ENCODE data around the gene WDR77. TPM values are rescaled to one million over a fixed set of nuclear protein-coding genes. Genes with fewer than 3 reads are reported as not detected.

Gene WDR77
- total and polyA plus RNA-seq, 2 of the 4 experiments (the other 2 are of a cell fraction) = 80.8 to 87.0 TPM

GRCh38 chr1:111392042-111392441 is 57.0 kb downstream of the WDR77 start:
- Histone ChIP-seq H3K4me3 (ENCODE audit: insufficient read depth, low read depth, low read length) (no peak overlapping the region), H2BK20ac (ENCODE audit: low read depth, low read length) (no peak overlapping the region), H3K4me2 (ENCODE audit: low read depth, low read length) (no peak overlapping the region), H2BK5ac (ENCODE audit: low read depth, low read length, poor library complexity, severe bottlenecking) (no peak overlapping the region), H3K4me1 (ENCODE audit: control insufficient read depth, insufficient read depth, low read length) (no peaks in the 10 kb centered on the region), H3K18ac (ENCODE audit: low read depth, low read length) (no peak overlapping the region), H3K27me3 (ENCODE audit: control insufficient read depth, insufficient read depth, low read length) (peaks cover 29% of the 10 kb centered on the region), H2AFZ (replicated peaks; ENCODE audit: low read length, poor library complexity) (no peak overlapping the region), H4K20me1 (ENCODE audit: insufficient read depth, low read length) (no peaks in the 10 kb centered on the region), H4K91ac (ENCODE audit: insufficient read depth, low read depth, low read length) (no peak overlapping the region), H2BK120ac (ENCODE audit: low read depth, low read length) (no peak overlapping the region), H3K79me1 (ENCODE audit: low read depth in 1 of 2, low read length in 2 of 2) (no peaks in the 10 kb centered on the region), H2AK9ac (replicated peaks; ENCODE audit: low read depth, low read length, poor library complexity) (no peak overlapping the region), H2AK5ac (ENCODE audit: low read depth, low read length) (no peak overlapping the region), H3K9ac (ENCODE audit: low read depth, low read length) (no peak overlapping the region), H3K9me1 (ENCODE audit: insufficient read depth, low read length) (no peaks in the 10 kb centered on the region), H3K56ac (ENCODE audit: extremely low read depth, insufficient read depth, low read length) (no peak overlapping the region), H3K23ac (ENCODE audit: low read depth, low read length) (no peak overlapping the region), H3K27ac (ENCODE audit: insufficient read depth, low read length) (no peak overlapping the region), H3K4ac (ENCODE audit: low read depth, low read length) (no peak overlapping the region), H3K14ac (replicated peaks; ENCODE audit: low read depth, low read length) (no peak overlapping the region), H3K36me3 (ENCODE audit: control insufficient read depth, insufficient read depth, low read length) (no peaks in the 10 kb centered on the region), H4K5ac (ENCODE audit: low read depth, low read length) (no peak overlapping the region), H3K9me3 (ENCODE audit: control insufficient read depth, insufficient read depth, low read length) (no peaks in the 10 kb centered on the region), H2BK15ac (ENCODE audit: low read depth, low read length) (no peak overlapping the region), H4K8ac (ENCODE audit: low read depth in 2 of 2, low read length in 2 of 2) (no peak overlapping the region)
- BruUV-seq (replicated peaks) = no TSS peak
- in situ Hi-C loops (cut with MboI; ENCODE audit: low sequenced_read_pairs) = loop anchor here (5.0 kb wide), 1 partner anchor 170 kb away; no protein-coding TSS in a partner anchor
- dilution Hi-C loops (cut with HindIII; ENCODE audit: low sequenced_read_pairs, unreplicated experiment) = no loop called here
- no peak for ATAC-seq (ENCODE audit: low read depth)
- no CpG with 5 or more reads among the region's 1 CpG for WGBS, 2 experiments (ENCODE audit: extremely low coverage in 2 of 2, insufficient read length in 1 of 2)
- intact Hi-C loops (cut with micrococcal nuclease) = no loop called here
- no peak for DNase-seq
- ChIA-PET POLR2A (ENCODE audit: unreplicated experiment) (no interaction called here), CTCF (no interaction called here)
- TF ChIP-seq USF2 (IDR thresholded peaks at IDR 0.05; ENCODE audit: low read depth, low read length) (no peak), MXI1 (IDR thresholded peaks at IDR 0.05; ENCODE audit: borderline replicate concordance, low read depth, low read length) (no peak), NFE2L2 (IDR thresholded peaks at IDR 0.05; ENCODE audit: low read depth, low read length) (no peak), FOS (IDR thresholded peaks at IDR 0.05; ENCODE audit: low read depth, low read length) (no peak), POLR2A (IDR thresholded peaks at IDR 0.05; ENCODE audit: low read depth, low read length) (no peak), CTCF (conservative IDR thresholded peaks at IDR 0.05; ENCODE audit: low read depth, low read length) (no peak), CEBPB (IDR thresholded peaks at IDR 0.05; ENCODE audit: low read depth, low read length) (no peak), RFX5 (IDR thresholded peaks at IDR 0.05; ENCODE audit: low read depth, low read length) (no peak), MAZ (IDR thresholded peaks at IDR 0.05; ENCODE audit: borderline replicate concordance, low read depth, low read length) (no peak), RCOR1 (IDR thresholded peaks at IDR 0.05; ENCODE audit: insufficient replicate concordance, low read length) (no peak), ELK1 (IDR thresholded peaks at IDR 0.05; ENCODE audit: borderline replicate concordance, low read depth, low read length) (no peak), SMC3 (IDR thresholded peaks at IDR 0.05; ENCODE audit: low read depth, low read length) (no peak), RAD21 (IDR thresholded peaks at IDR 0.05; ENCODE audit: low read length) (no peak), CHD1 (IDR thresholded peaks at IDR 0.05; ENCODE audit: low read depth, low read length) (no peak), BHLHE40 (IDR thresholded peaks at IDR 0.05; ENCODE audit: low read depth, low read length) (no peak), MAFK (IDR thresholded peaks at IDR 0.05; ENCODE audit: low read depth, low read length) (no peak)

Data from IMR-90 (cell line).